Loucy (cell line): Measurements from ENCODE around the gene TSSK2.
A peak's percentile ranks its signal among the peaks of the same experiment; 100 is the strongest.

Source experiments
- H2AFZ ChIP-seq: fragments of 200-600 bp; sonication (generic); 2 replicates; pipeline ENCODE4 v1.6.0; 2016; ENCODE audit warnings: antibody characterized with exemption, mild to moderate bottlenecking, low read length, moderate library complexity
- H3F3A ChIP-seq: fragments of 200-600 bp; 2 replicates; pipeline ENCODE4 v1.6.0; 2016; ENCODE audit warnings: antibody characterized with exemption, low read depth, mild to moderate bottlenecking
- H3K27me3 ChIP-seq: fragments of 200-600 bp; sonication (generic); 2 replicates; pipeline ENCODE4 v1.6.1; 2014; ENCODE audit warnings: low read length, mild to moderate bottlenecking; ENCODE audit not compliant: insufficient read depth, poor library complexity, severe bottlenecking
- H3K36me3 ChIP-seq: fragments of 200-600 bp; sonication (generic); 2 replicates; pipeline ENCODE4 v1.6.1; 2016; ENCODE audit warnings: low read length; ENCODE audit not compliant: insufficient read depth
- H3K4me1 ChIP-seq: fragments of 200-600 bp; sonication (generic); 2 replicates; pipeline ENCODE4 v1.5.1; 2014; ENCODE audit warnings: low read length, mild to moderate bottlenecking; ENCODE audit not compliant: insufficient read depth, poor library complexity, severe bottlenecking
- H3K4me2 ChIP-seq: fragments of 200-600 bp; sonication (generic); 2 replicates; pipeline ENCODE4 v1.6.0; 2014; ENCODE audit warnings: antibody characterized with exemption, low read length, low read depth, mild to moderate bottlenecking; ENCODE audit not compliant: poor library complexity, severe bottlenecking
- H3K4me3 ChIP-seq: fragments of 200-600 bp; sonication (generic); 2 replicates; pipeline ENCODE4 v1.5.1; 2014; ENCODE audit warnings: low read length, mild to moderate bottlenecking, mixed read lengths; ENCODE audit not compliant: poor library complexity, severe bottlenecking
- H3K79me2 ChIP-seq: fragments of 200-600 bp; sonication (generic); 2 replicates; pipeline ENCODE4 v1.6.1; 2014; ENCODE audit warnings: low read length; ENCODE audit not compliant: insufficient read depth
- H3K9ac ChIP-seq: fragments of 200-600 bp; sonication (generic); 2 replicates; pipeline ENCODE4 v1.6.0; 2014; ENCODE audit warnings: mild to moderate bottlenecking, low read depth, low read length, moderate library complexity; ENCODE audit not compliant: poor library complexity, severe bottlenecking
- H3K9me2 ChIP-seq: fragments of 200-600 bp; sonication (generic); replicated peaks from 2 replicates; pipeline ENCODE4 v1.6.1; 2016; ENCODE audit warnings: low read depth, low read length, mixed read lengths
- H3K9me3 ChIP-seq: fragments of 200-600 bp; sonication (generic); 2 replicates; pipeline ENCODE4 v1.6.1; 2014; ENCODE audit warnings: mild to moderate bottlenecking, antibody characterized with exemption, low read length, low read depth; ENCODE audit not compliant: insufficient read depth
- H4K20me1 ChIP-seq: fragments of 200-600 bp; sonication (generic); 2 replicates; pipeline ENCODE4 v1.6.0; 2014; ENCODE audit warnings: antibody characterized with exemption, low read length, mild to moderate bottlenecking; ENCODE audit not compliant: insufficient read depth, poor library complexity, severe bottlenecking
- EZH2phosphoT487 ChIP-seq: fragments of 200-600 bp; IDR thresholded peaks from 2 replicates; pipeline ENCODE4 v1.6.1; 2018; ENCODE audit warnings: antibody characterized with exemption, mild to moderate bottlenecking, moderate library complexity, borderline replicate concordance
- TF ChIP-seq, protein P1 (sequence below): fragments of 200-600 bp; sonication (generic); conservative IDR thresholded peaks from 2 replicates; pipeline ENCODE4 v1.5.1; 2014; ENCODE audit warnings: mild to moderate bottlenecking, antibody characterized with exemption, low read length

TSSK2 gene

DNA sequence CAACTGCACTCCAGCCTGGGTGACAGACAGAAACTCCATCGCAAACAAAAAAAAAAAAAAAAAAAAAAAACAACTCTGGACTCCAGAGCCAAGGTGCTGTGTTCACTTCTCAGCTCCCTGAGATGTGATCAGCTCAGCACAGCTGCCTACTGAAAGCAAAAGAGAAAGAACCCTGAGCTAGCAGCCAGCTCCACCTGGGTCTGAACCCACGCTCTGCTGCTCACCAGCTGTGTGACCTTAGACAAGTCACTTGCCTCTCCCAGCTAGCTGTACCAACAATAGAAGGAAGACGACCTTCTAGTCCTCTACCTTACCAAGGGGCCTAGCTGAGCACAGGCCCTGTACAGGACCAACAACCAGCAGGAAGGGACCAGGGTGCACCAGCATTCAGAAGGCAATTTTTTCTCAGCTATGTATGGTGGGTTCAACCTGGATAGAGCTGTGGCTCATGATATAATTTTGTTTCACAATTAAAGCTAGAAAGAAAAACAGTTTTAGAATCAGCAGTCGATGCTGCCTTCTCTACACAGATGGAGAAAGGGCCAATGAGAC, 12.7 kb upstream of the TSSK2 start:
- Histone ChIP-seq H3K4me1 (peaks cover 64% of the 10 kb centered on the region), H3F3A (0 out of 2 replicates have a peak, but pooled peaks cover 2% of the 10 kb centered on the region), H3K9me2 (no peaks in the 10 kb centered on the region), H2AFZ (no peak overlapping the region), H3K27me3 (no peaks in the 10 kb centered on the region), H3K4me3 (peak overlapping the region; percentile 96), H3K9me3 (no peaks in the 10 kb centered on the region), H3K9ac (no peak overlapping the region), H3K4me2 (peak overlapping the region; percentile 94), H3K79me2 (peaks cover 82% of the 10 kb centered on the region), H3K36me3 (no peaks in the 10 kb centered on the region), H4K20me1 (peaks cover 72% of the 10 kb centered on the region)
- TF ChIP-seq EZH2phosphoT487: no peak
- TF ChIP-seq, protein P1, sequence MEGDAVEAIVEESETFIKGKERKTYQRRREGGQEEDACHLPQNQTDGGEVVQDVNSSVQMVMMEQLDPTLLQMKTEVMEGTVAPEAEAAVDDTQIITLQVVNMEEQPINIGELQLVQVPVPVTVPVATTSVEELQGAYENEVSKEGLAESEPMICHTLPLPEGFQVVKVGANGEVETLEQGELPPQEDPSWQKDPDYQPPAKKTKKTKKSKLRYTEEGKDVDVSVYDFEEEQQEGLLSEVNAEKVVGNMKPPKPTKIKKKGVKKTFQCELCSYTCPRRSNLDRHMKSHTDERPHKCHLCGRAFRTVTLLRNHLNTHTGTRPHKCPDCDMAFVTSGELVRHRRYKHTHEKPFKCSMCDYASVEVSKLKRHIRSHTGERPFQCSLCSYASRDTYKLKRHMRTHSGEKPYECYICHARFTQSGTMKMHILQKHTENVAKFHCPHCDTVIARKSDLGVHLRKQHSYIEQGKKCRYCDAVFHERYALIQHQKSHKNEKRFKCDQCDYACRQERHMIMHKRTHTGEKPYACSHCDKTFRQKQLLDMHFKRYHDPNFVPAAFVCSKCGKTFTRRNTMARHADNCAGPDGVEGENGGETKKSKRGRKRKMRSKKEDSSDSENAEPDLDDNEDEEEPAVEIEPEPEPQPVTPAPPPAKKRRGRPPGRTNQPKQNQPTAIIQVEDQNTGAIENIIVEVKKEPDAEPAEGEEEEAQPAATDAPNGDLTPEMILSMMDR: no peak

DNA sequence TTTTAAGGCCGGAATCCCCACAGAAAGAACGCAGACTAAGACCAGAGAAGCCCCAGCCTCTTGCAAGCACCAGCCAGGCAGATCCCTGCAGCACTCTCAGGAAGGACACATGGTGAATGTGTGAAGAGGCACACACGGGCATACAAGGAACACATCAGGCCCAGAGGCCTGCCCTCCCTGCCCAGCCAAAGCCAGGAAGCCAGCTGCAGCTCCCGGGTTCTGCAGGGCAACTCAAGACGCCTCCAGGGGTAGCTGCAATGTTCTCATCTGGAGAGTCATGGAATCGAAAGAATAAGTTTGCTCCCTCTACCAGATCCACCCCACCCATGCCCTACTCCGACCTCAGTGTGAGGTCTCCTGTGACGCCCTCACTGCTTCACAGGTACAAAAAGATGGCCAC, 11.2 kb upstream of the TSSK2 start:
- 0 out of 2 replicates have a peak, but pooled peaks cover 2% of the 10 kb centered on the region for H3F3A ChIP-seq
- H3K4me2 ChIP-seq: peak overlapping the region; percentile 94

DNA sequence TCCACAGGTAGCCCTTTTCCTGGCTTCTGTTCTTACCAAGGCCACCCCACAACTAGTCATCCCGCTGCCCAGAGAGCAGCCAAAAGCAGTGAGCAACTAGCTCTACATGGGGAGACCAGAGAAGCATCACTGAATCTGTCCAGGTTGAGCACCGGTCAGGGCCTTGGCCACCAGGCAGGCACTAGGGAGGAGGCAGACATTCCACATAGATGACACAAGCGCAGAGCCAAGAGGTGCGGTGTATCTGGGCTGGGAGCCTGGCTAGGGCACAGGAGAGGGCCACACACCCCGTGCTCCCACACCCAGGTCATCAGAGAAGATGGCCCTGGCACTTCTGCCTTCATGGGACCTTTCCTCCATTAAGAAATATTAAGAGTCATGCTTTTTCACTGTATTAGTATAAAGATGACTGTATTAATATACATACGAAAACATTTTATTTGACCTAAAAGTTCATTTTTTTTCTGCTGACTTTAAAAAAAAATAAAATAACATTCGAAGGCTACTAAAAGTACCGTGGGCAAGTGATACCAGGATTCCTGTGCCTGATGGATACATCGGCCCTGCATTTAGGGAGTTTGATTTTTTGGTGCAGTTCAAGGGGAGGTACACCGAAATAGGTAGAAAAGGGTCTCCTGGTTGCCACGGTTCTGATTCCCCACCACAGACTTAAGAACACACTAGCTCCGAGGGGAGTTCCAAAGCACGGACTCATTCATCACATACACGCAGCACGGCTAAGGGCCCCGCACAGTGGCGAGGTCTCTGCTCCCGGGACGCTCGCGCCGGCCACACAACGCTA, 10.1 kb upstream of the TSSK2 start:
- H3K4me1 ChIP-seq: peaks cover 55% of the 10 kb centered on the region
- no peaks in the 10 kb centered on the region for H3K9me3 ChIP-seq
- TF ChIP-seq EZH2phosphoT487: no peak
- TF ChIP-seq, protein P1: no peak
- H3K27me3 ChIP-seq: no peaks in the 10 kb centered on the region
- H3K9me2 ChIP-seq: no peaks in the 10 kb centered on the region
- peak overlapping the region; percentile 96 for H3K4me3 ChIP-seq
- no peak overlapping the region for H2AFZ ChIP-seq
- H3K36me3 ChIP-seq: no peaks in the 10 kb centered on the region
- H3F3A ChIP-seq: no peaks in the 10 kb centered on the region
- H3K4me2 ChIP-seq: peak overlapping the region; percentile 94
- H3K9ac ChIP-seq: peak overlapping the region; percentile 79
- H4K20me1 ChIP-seq: peaks cover 56% of the 10 kb centered on the region
- H3K79me2 ChIP-seq: peaks cover 61% of the 10 kb centered on the region

More for the DNA sequence above, 11.2 kb upstream of the TSSK2 start:
- TF ChIP-seq, protein P1: no peak
- no peak for TF ChIP-seq EZH2phosphoT487
- Histone ChIP-seq H2AFZ (no peak overlapping the region), H3K27me3 (no peaks in the 10 kb centered on the region), H3K79me2 (peaks cover 72% of the 10 kb centered on the region), H3K36me3 (no peaks in the 10 kb centered on the region), H3K9ac (peak overlapping the region; percentile 79), H3K4me3 (peak overlapping the region; percentile 96), H3K4me1 (peaks cover 60% of the 10 kb centered on the region), H4K20me1 (peaks cover 67% of the 10 kb centered on the region), H3K9me3 (no peaks in the 10 kb centered on the region), H3K9me2 (no peaks in the 10 kb centered on the region)
